Stimulated activated naive B cell treated with anti-CD40 and anti-IgM and Interleukin-4, amounts not matched to agents 10 μg/mL and 1 μg/mL and 100 μg/mL, for 72 hours (primary cell): ENCODE data around the gene NPIPA8.
"Not testable (repeated sequence)": the region's sequence is repeated elsewhere in the genome, so short reads cannot be mapped to it uniquely, and the experiment has no call there.

ENCODE experiments used
- ATAC-seq, 2 donors: fragments of 150-1000 bp; cut with Tn5 transposase; replicated peaks; 2 replicates each; pipeline ENCODE4 v1.10.0; 2021; ENCODE audit warnings: moderate library complexity in 1 of 2
- DNase-seq: peaks from one replicate; pipeline ENCODE4 v3.0.0; 2021
- H3K27ac Mint-ChIP-seq: one replicate; pipeline ENCODE4 v1.8.0; 2022; ENCODE audit warnings: mild to moderate bottlenecking, mixed read lengths
- H3K27me3 Mint-ChIP-seq, 2 donors: one replicate each; pipeline ENCODE4 v1.8.0; 2022; ENCODE audit warnings: mixed read lengths in 2 of 2
- H3K36me3 Mint-ChIP-seq, 2 donors: one replicate each; pipeline ENCODE4 v1.8.0; 2022; ENCODE audit warnings: mixed read lengths in 2 of 2, mild to moderate bottlenecking in 1 of 2
- H3K4me1 Mint-ChIP-seq, 2 donors: one replicate each; pipeline ENCODE4 v1.8.0; 2022; ENCODE audit warnings: mixed read lengths in 2 of 2, mild to moderate bottlenecking in 1 of 2
- H3K4me3 Mint-ChIP-seq, 2 donors: one replicate each; pipeline ENCODE4 v1.8.0; 2022; ENCODE audit warnings: mild to moderate bottlenecking in 2 of 2, mixed read lengths in 2 of 2, moderate library complexity in 1 of 2
- H3K9me3 Mint-ChIP-seq, 2 donors: one replicate each; pipeline ENCODE4 v1.8.0; 2022; ENCODE audit warnings: mixed read lengths in 2 of 2, mild to moderate bottlenecking in 1 of 2

Gene NPIPA8

GRCh38 chr16:18303059-18303706, 33.4 kb downstream of the NPIPA8 start:
- not testable (repeated sequence) for H3K27ac Mint-ChIP-seq, ATAC-seq, DNase-seq, H3K9me3 Mint-ChIP-seq, H3K4me3 Mint-ChIP-seq, H3K4me1 Mint-ChIP-seq, H3K36me3 Mint-ChIP-seq, H3K27me3 Mint-ChIP-seq

- not testable (repeated sequence) for H3K27ac Mint-ChIP-seq, DNase-seq, H3K27me3 Mint-ChIP-seq, H3K4me1 Mint-ChIP-seq, H3K36me3 Mint-ChIP-seq, ATAC-seq, H3K9me3 Mint-ChIP-seq, H3K4me3 Mint-ChIP-seq
These were observed 38.8 kb downstream of the NPIPA8 start for GRCh38 chr16:18297714-18298113.

GRCh38 chr16:18296931-18297330, 39.6 kb downstream of the NPIPA8 start:
- DNase-seq, H3K9me3 Mint-ChIP-seq, H3K4me3 Mint-ChIP-seq, H3K36me3 Mint-ChIP-seq, ATAC-seq, H3K4me1 Mint-ChIP-seq, H3K27me3 Mint-ChIP-seq, H3K27ac Mint-ChIP-seq: not testable (repeated sequence)

GRCh38 chr16:18294371-18294770, 42.2 kb downstream of the NPIPA8 start:
- not testable (repeated sequence) for H3K36me3 Mint-ChIP-seq, DNase-seq, H3K27ac Mint-ChIP-seq, H3K27me3 Mint-ChIP-seq, H3K4me1 Mint-ChIP-seq, ATAC-seq, H3K9me3 Mint-ChIP-seq, H3K4me3 Mint-ChIP-seq

GRCh38 chr16:18293337-18293956, 43.1 kb downstream of the NPIPA8 start:
- DNase-seq, H3K4me3 Mint-ChIP-seq, H3K4me1 Mint-ChIP-seq, H3K36me3 Mint-ChIP-seq, ATAC-seq, H3K27ac Mint-ChIP-seq, H3K27me3 Mint-ChIP-seq, H3K9me3 Mint-ChIP-seq: not testable (repeated sequence)

- not testable (repeated sequence) for H3K4me3 Mint-ChIP-seq, ATAC-seq, H3K36me3 Mint-ChIP-seq, DNase-seq, H3K9me3 Mint-ChIP-seq, H3K27ac Mint-ChIP-seq, H3K4me1 Mint-ChIP-seq, H3K27me3 Mint-ChIP-seq
These were observed 45.6 kb downstream of the NPIPA8 start for GRCh38 chr16:18290959-18291358.

GRCh38 chr16:18286342-18286741, 50.2 kb downstream of the NPIPA8 start:
- H3K4me1 Mint-ChIP-seq, ATAC-seq, H3K4me3 Mint-ChIP-seq, H3K36me3 Mint-ChIP-seq, H3K27me3 Mint-ChIP-seq, H3K27ac Mint-ChIP-seq, DNase-seq, H3K9me3 Mint-ChIP-seq: not testable (repeated sequence)

- ATAC-seq, H3K9me3 Mint-ChIP-seq, H3K4me1 Mint-ChIP-seq, H3K36me3 Mint-ChIP-seq, H3K4me3 Mint-ChIP-seq, H3K27me3 Mint-ChIP-seq, DNase-seq, H3K27ac Mint-ChIP-seq: not testable (repeated sequence)
These were observed 56.2 kb downstream of the NPIPA8 start for GRCh38 chr16:18280319-18280718.

GRCh38 chr16:18276756-18277155, 59.8 kb downstream of the NPIPA8 start:
- not testable (repeated sequence) for H3K27me3 Mint-ChIP-seq, H3K27ac Mint-ChIP-seq, H3K36me3 Mint-ChIP-seq, H3K4me1 Mint-ChIP-seq, H3K9me3 Mint-ChIP-seq, ATAC-seq, DNase-seq, H3K4me3 Mint-ChIP-seq

- not testable (repeated sequence) for ATAC-seq, H3K27me3 Mint-ChIP-seq, H3K27ac Mint-ChIP-seq, DNase-seq, H3K36me3 Mint-ChIP-seq, H3K4me1 Mint-ChIP-seq, H3K9me3 Mint-ChIP-seq, H3K4me3 Mint-ChIP-seq
These were observed 66.4 kb downstream of the NPIPA8 start for GRCh38 chr16:18270171-18270570.
